GM23338 (cell line): ENCODE measurements around the gene PHACTR1. TPM values are rescaled to one million over a fixed set of nuclear protein-coding genes. Genes with fewer than 3 reads are reported as not detected.

Experiments
- ATAC-seq: fragments of 200-7000 bp; cut with Tn5 transposase; 3 replicates; pipeline ENCODE4 v1.9.1; 2020
- DNase-seq: peaks from one replicate; pipeline ENCODE4 v3.0.0-alpha.2; 2015; ENCODE audit warnings: low spot score
- H2AFZ ChIP-seq: fragments of 200-600 bp; sonication (generic); 2 replicates; pipeline ENCODE4 v1.8.0; 2016; ENCODE audit warnings: antibody characterized with exemption, mild to moderate bottlenecking, moderate library complexity
- H3F3A ChIP-seq: fragments of 200-600 bp; sonication (generic); replicated peaks from 2 replicates; pipeline ENCODE4 v1.8.0; 2017; ENCODE audit warnings: antibody characterized with exemption, mixed run types, low read depth
- H3K27ac ChIP-seq: fragments of 200-600 bp; sonication (generic); 2 replicates; pipeline ENCODE4 v1.6.1; 2016; ENCODE audit warnings: low read depth
- H3K27me3 ChIP-seq: fragments of 200-600 bp; sonication (generic); 2 replicates; pipeline ENCODE4 v1.8.0; 2016; ENCODE audit warnings: mild to moderate bottlenecking, mixed run types, moderate library complexity; ENCODE audit not compliant: insufficient read depth
- H3K36me3 ChIP-seq: fragments of 200-600 bp; sonication (generic); 2 replicates; pipeline ENCODE4 v1.8.0; 2016; ENCODE audit warnings: mild to moderate bottlenecking; ENCODE audit not compliant: insufficient read depth
- H3K4me1 ChIP-seq: fragments of 200-600 bp; sonication (generic); 2 replicates; pipeline ENCODE4 v1.8.0; 2016; ENCODE audit warnings: mild to moderate bottlenecking, moderate library complexity; ENCODE audit not compliant: insufficient read depth
- H3K4me2 ChIP-seq: fragments of 200-600 bp; sonication (generic); 2 replicates; pipeline ENCODE4 v1.7.1; 2017; ENCODE audit warnings: mixed run types
- H3K4me3 ChIP-seq: fragments of 200-600 bp; sonication (generic); 2 replicates; pipeline ENCODE4 v1.6.1; 2016; ENCODE audit warnings: mixed run types
- H3K79me2 ChIP-seq: fragments of 200-600 bp; sonication (generic); replicated peaks from 2 replicates; pipeline ENCODE4 v1.8.0; 2017; ENCODE audit warnings: mild to moderate bottlenecking; ENCODE audit not compliant: insufficient read depth
- H3K9me2 ChIP-seq: fragments of 200-600 bp; sonication (generic); 2 replicates; pipeline ENCODE4 v1.8.0; 2017; ENCODE audit not compliant: insufficient read depth
- H4K20me1 ChIP-seq: fragments of 200-600 bp; sonication (generic); replicated peaks from 2 replicates; pipeline ENCODE4 v1.8.0; 2017; ENCODE audit warnings: mild to moderate bottlenecking; ENCODE audit not compliant: insufficient read depth
- H3K27ac Mint-ChIP-seq: 2 replicates; pipeline ENCODE4 v1.8.0; 2020; ENCODE audit warnings: inconsistent platforms, mild to moderate bottlenecking, moderate library complexity, mixed read lengths
- H3K27me3 Mint-ChIP-seq: 3 replicates; pipeline ENCODE4 v1.8.0; 2022; ENCODE audit warnings: low read depth, mild to moderate bottlenecking, moderate library complexity, mixed read lengths, inconsistent platforms; ENCODE audit not compliant: insufficient read depth, poor library complexity
- H3K36me3 Mint-ChIP-seq: 3 replicates; pipeline ENCODE4 v1.8.0; 2021; ENCODE audit warnings: low read depth, mild to moderate bottlenecking, inconsistent platforms, moderate library complexity, mixed read lengths
- H3K4me1 Mint-ChIP-seq: 3 replicates; pipeline ENCODE4 v1.8.0; 2020; ENCODE audit warnings: mild to moderate bottlenecking, inconsistent platforms, mixed read lengths
- H3K4me3 Mint-ChIP-seq: 3 replicates; pipeline ENCODE4 v1.8.0; 2021; ENCODE audit warnings: moderate library complexity, mild to moderate bottlenecking, inconsistent platforms, mixed read lengths
- H3K9me3 Mint-ChIP-seq: 3 replicates; pipeline ENCODE4 v1.8.0; 2020; ENCODE audit warnings: moderate library complexity, mild to moderate bottlenecking, inconsistent platforms, mixed read lengths
- CREB1 ChIP-seq: fragments of 250-450 bp; sonication (Bioruptor Pico); IDR thresholded peaks from 2 replicates; pipeline ENCODE4 v1.5.0; 2020; ENCODE audit warnings: low read depth, mild to moderate bottlenecking, moderate library complexity
- CTCF ChIP-seq, 2 experiments: fragments of 200-600 bp in 1 of 2; sonication (generic) in 1 of 2; conservative IDR thresholded peaks; 2 replicates each; pipeline versions ENCODE4 v1.5.1 to v1.6.1; 2016 to 2017; ENCODE audit warnings: antibody characterized with exemption in 2 of 2, low read depth in 2 of 2, mild to moderate bottlenecking in 2 of 2, moderate library complexity in 1 of 2
- ETS1 ChIP-seq: IDR thresholded peaks from 2 replicates; pipeline ENCODE4 v1.6.1; 2016; ENCODE audit warnings: antibody characterized with exemption
- EZH2 ChIP-seq: fragments of 200-600 bp; sonication (generic); IDR thresholded peaks from one replicate; pipeline ENCODE4 v1.8.0; 2017; ENCODE audit warnings: antibody characterized with exemption, mild to moderate bottlenecking, low read depth; ENCODE audit not compliant: unreplicated experiment
- EZH2phosphoT487 ChIP-seq: fragments of 200-600 bp; sonication (generic); IDR thresholded peaks from one replicate; pipeline ENCODE4 v1.8.1; 2018; ENCODE audit warnings: antibody characterized with exemption; ENCODE audit not compliant: unreplicated experiment
- JUNB ChIP-seq: IDR thresholded peaks from one replicate; pipeline ENCODE4 v1.6.1; 2016; ENCODE audit warnings: antibody characterized with exemption; ENCODE audit not compliant: unreplicated experiment
- NANOG ChIP-seq: IDR thresholded peaks from 2 replicates; pipeline ENCODE4 v1.6.1; 2016; ENCODE audit warnings: antibody characterized with exemption, borderline replicate concordance
- POLR2AphosphoS5 ChIP-seq: IDR thresholded peaks from 2 replicates; pipeline ENCODE4 v1.6.1; 2016; ENCODE audit warnings: antibody characterized with exemption, low read depth
- REST ChIP-seq: IDR thresholded peaks from one replicate; pipeline ENCODE4 v1.6.1; 2018; ENCODE audit warnings: antibody characterized with exemption; ENCODE audit not compliant: unreplicated experiment
- STAT1 ChIP-seq: IDR thresholded peaks from one replicate; pipeline ENCODE4 v1.6.1; 2016; ENCODE audit warnings: antibody characterized with exemption; ENCODE audit not compliant: unreplicated experiment
- ZNF114 ChIP-seq: fragments of 250-450 bp; sonication (Bioruptor Pico); IDR thresholded peaks from 2 replicates; pipeline ENCODE4 v1.5.0; 2020; ENCODE audit warnings: mild to moderate bottlenecking, moderate library complexity
- ZNF331 ChIP-seq: fragments of 250-450 bp; sonication (Bioruptor Pico); IDR thresholded peaks from 2 replicates; pipeline ENCODE4 v1.5.0; 2020; ENCODE audit warnings: low read depth, mild to moderate bottlenecking, moderate library complexity
- ZNF462 ChIP-seq: fragments of 250-450 bp; sonication (Bioruptor Pico); IDR thresholded peaks from 2 replicates; pipeline ENCODE4 v1.5.0; 2020; ENCODE audit warnings: mild to moderate bottlenecking, moderate library complexity
- polyA plus RNA-seq: library from polyadenylated mRNA; unstranded; fragments of >200 nt; fragmentation: Nextera tagmentation; extraction: Ambion mirVana; gene quantifications from 2 replicates; pipeline ENCODE4 v1.2.1, GENCODE V29; 2016
- total RNA-seq: library from RNA; depleted of rRNA; stranded (reverse); fragments of >200 nt; shearing (Covaris generic); gene quantifications from 2 replicates; pipeline ENCODE4 v1.2.3, GENCODE V29; 2014

PHACTR1 gene
- total and polyA plus RNA-seq, 2 experiments from 2014 or later: 5.9 to 19.3 TPM

- H3K36me3 ChIP-seq: peaks cover 6% of the 10 kb centered on the region; the same call in 1 of the 2 replicates
- H3F3A ChIP-seq: no peaks in the 10 kb centered on the region
- no peaks in the 10 kb centered on the region for H3K27me3 ChIP-seq
- Mint-ChIP-seq H3K27me3 (no peaks in the 10 kb centered on the region), H3K4me3 (no peak overlapping the region), H3K9me3 (peaks cover 20% of the 10 kb centered on the region), H3K36me3 (peaks cover 22% of the 10 kb centered on the region), H3K4me1 (peaks cover 13% of the 10 kb centered on the region), H3K27ac (no peak overlapping the region)
- H2AFZ ChIP-seq: no peak overlapping the region
- no peaks in the 10 kb centered on the region for H3K79me2 ChIP-seq
- TF ChIP-seq NANOG (no peak), ZNF331 (CRISPR knock-in tag) (no peak), ZNF462 (CRISPR knock-in tag) (no peak), CREB1 (CRISPR knock-in tag) (no peak), POLR2AphosphoS5 (no peak), JUNB (no peak), EZH2phosphoT487 (no peak), ZNF114 (no peak), EZH2 (no peak), CTCF (conservative IDR thresholded peaks at IDR 0.05; ENCODE audit: low read depth in 2 of 2) (no peak), REST (no peak), STAT1 (no peak), ETS1 (no peak)
- no peak overlapping the region for H3K27ac ChIP-seq
- ATAC-seq (no peak), DNase-seq (no peak)
- H3K4me1 ChIP-seq: peaks cover 24% of the 10 kb centered on the region
- no peak overlapping the region for H3K4me3 ChIP-seq
- H4K20me1 ChIP-seq: no peaks in the 10 kb centered on the region
- no peaks in the 10 kb centered on the region for H3K9me2 ChIP-seq
- no peak overlapping the region for H3K4me2 ChIP-seq
These were observed 168.4 kb downstream of the PHACTR1 start for GRCh38 chr6:12884983-12885382.
